OCI-LY1 (cell line): ENCODE results near the gene TMEM101.

ENCODE experiments used
- H2AFZ ChIP-seq: fragments of 200-600 bp; sonication (generic), shearing (Covaris generic); 2 replicates; pipeline ENCODE4 v1.6.0; 2014; ENCODE audit warnings: antibody characterized with exemption, mild to moderate bottlenecking, low read length
- H3F3A ChIP-seq: fragments of 200-600 bp; sonication (generic), shearing (Covaris generic); 2 replicates; pipeline ENCODE4 v1.6.0; 2014; ENCODE audit warnings: mild to moderate bottlenecking, antibody characterized with exemption, low read length, moderate library complexity; ENCODE audit not compliant: insufficient read depth
- H3K27ac ChIP-seq: fragments of 200-600 bp; sonication (generic); 2 replicates; pipeline ENCODE4 v1.5.1; 2014; ENCODE audit warnings: low read length, mixed run types, mild to moderate bottlenecking, low read depth; ENCODE audit not compliant: poor library complexity, severe bottlenecking
- H3K27me3 ChIP-seq: fragments of 200-600 bp; sonication (generic); 2 replicates; pipeline ENCODE4 v1.6.0; 2014; ENCODE audit warnings: antibody characterized with exemption, mild to moderate bottlenecking, low read length, moderate library complexity; ENCODE audit not compliant: insufficient read depth
- H3K36me3 ChIP-seq: fragments of 200-600 bp; sonication (generic); 2 replicates; pipeline ENCODE4 v1.6.1; 2014; ENCODE audit warnings: mild to moderate bottlenecking, antibody characterized with exemption, low read length, moderate library complexity, mixed read lengths; ENCODE audit not compliant: insufficient read depth
- H3K4me1 ChIP-seq: fragments of 200-600 bp; sonication (generic); 2 replicates; pipeline ENCODE4 v1.5.1; 2014; ENCODE audit warnings: mild to moderate bottlenecking, low read length, moderate library complexity; ENCODE audit not compliant: insufficient read depth, severe bottlenecking
- H3K4me2 ChIP-seq: fragments of 200-600 bp; sonication (generic), shearing (Covaris generic); 2 replicates; pipeline ENCODE4 v1.6.1; 2014; ENCODE audit warnings: low read length
- H3K4me3 ChIP-seq: fragments of 200-600 bp; sonication (generic); 2 replicates; pipeline ENCODE4 v1.5.1; 2014; ENCODE audit warnings: low read length, low read depth, mild to moderate bottlenecking, mixed read lengths; ENCODE audit not compliant: poor library complexity, severe bottlenecking
- H3K79me2 ChIP-seq: fragments of 200-600 bp; shearing (Covaris generic); 2 replicates; pipeline ENCODE4 v1.6.1; 2016; ENCODE audit warnings: mixed run types, low read length, mixed read lengths; ENCODE audit not compliant: insufficient read depth
- H3K9ac ChIP-seq: fragments of 200-600 bp; sonication (generic), shearing (Covaris generic); 2 replicates; pipeline ENCODE4 v1.6.1; 2014; ENCODE audit warnings: mild to moderate bottlenecking, low read length, mixed read lengths
- H3K9me2 ChIP-seq: fragments of 200-600 bp; sonication (generic), shearing (Covaris generic); 2 replicates; pipeline ENCODE4 v1.6.1; 2014; ENCODE audit warnings: low read depth, mild to moderate bottlenecking, low read length, mixed read lengths
- H3K9me3 ChIP-seq: fragments of 200-600 bp; shearing (Covaris generic); 2 replicates; pipeline ENCODE4 v1.6.1; 2014; ENCODE audit warnings: low read length, mixed read lengths
- H4K20me1 ChIP-seq: fragments of 200-600 bp; sonication (generic), shearing (Covaris generic); 2 replicates; pipeline ENCODE4 v1.6.0; 2016; ENCODE audit warnings: mild to moderate bottlenecking, low read length; ENCODE audit not compliant: insufficient read depth
- EZH2 ChIP-seq: fragments of 200-600 bp; sonication (generic), shearing (Covaris generic); IDR thresholded peaks from 2 replicates; pipeline ENCODE4 v1.8.0; 2017; ENCODE audit warnings: borderline replicate concordance, mixed run types, mild to moderate bottlenecking, antibody characterized with exemption, low read length, moderate library complexity, mixed read lengths
- TF ChIP-seq, protein P1 (sequence below): fragments of 200-600 bp; sonication (generic), shearing (Covaris generic); IDR thresholded peaks from 2 replicates; pipeline ENCODE4 v1.5.1; 2017; ENCODE audit warnings: mild to moderate bottlenecking, antibody characterized with exemption, low read length, moderate library complexity, mixed read lengths

TMEM101 gene

DNA sequence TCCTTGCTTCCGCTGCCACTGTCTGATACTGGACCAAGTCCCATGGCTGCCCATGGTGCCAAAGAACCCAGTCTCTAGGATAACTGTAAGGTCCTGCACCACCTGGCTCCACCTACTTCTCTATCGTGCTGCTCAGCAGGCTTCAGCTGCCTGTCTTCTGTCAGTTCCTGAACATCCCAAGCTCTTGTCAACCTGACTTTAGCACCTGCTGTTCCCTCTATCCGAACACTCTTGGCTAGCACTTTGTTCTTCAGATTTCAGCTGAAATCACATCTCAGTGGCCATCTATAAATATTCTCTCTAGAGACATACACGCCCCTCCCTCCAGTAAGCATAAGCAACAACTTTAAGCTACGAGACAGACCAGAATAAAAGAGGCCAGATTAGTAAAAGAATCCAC lies 15.0 kb upstream of the TMEM101 start:
- Histone ChIP-seq H3K9me3 (no peaks in the 10 kb centered on the region), H3F3A (no peaks in the 10 kb centered on the region), H3K4me1 (no peaks in the 10 kb centered on the region), H2AFZ (no peak overlapping the region), H3K4me2 (no peak overlapping the region), H4K20me1 (no peaks in the 10 kb centered on the region), H3K27ac (no peak overlapping the region), H3K9me2 (no peaks in the 10 kb centered on the region), H3K79me2 (no peaks in the 10 kb centered on the region), H3K27me3 (no peaks in the 10 kb centered on the region), H3K9ac (no peak overlapping the region), H3K4me3 (no peak overlapping the region), H3K36me3 (peaks cover 24% of the 10 kb centered on the region)
- TF ChIP-seq, protein P1, sequence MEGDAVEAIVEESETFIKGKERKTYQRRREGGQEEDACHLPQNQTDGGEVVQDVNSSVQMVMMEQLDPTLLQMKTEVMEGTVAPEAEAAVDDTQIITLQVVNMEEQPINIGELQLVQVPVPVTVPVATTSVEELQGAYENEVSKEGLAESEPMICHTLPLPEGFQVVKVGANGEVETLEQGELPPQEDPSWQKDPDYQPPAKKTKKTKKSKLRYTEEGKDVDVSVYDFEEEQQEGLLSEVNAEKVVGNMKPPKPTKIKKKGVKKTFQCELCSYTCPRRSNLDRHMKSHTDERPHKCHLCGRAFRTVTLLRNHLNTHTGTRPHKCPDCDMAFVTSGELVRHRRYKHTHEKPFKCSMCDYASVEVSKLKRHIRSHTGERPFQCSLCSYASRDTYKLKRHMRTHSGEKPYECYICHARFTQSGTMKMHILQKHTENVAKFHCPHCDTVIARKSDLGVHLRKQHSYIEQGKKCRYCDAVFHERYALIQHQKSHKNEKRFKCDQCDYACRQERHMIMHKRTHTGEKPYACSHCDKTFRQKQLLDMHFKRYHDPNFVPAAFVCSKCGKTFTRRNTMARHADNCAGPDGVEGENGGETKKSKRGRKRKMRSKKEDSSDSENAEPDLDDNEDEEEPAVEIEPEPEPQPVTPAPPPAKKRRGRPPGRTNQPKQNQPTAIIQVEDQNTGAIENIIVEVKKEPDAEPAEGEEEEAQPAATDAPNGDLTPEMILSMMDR = no peak
- no peak for TF ChIP-seq EZH2

DNA sequence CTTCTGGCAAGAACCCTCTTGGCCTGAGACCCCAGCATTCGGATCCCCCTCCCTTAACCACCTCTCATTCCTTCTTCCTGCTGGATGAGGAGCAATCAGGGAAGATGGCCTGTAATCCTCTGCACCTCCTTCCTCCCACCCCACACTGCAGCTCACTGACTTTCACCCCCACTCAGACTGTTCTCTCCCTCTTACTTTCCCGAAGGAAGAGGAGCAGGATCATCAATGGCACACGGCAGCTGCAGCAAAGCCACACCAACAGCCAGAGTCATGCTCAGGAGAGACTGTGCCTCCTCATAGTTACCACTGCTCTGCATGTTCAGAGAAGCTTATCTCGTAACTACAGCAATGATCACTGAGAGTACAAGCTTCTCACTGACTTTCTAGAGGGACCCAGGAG lies 10.1 kb upstream of the TMEM101 start:
- Histone ChIP-seq H3K9me3 (no peaks in the 10 kb centered on the region), H3K27ac (no peak overlapping the region), H3K27me3 (no peaks in the 10 kb centered on the region), H4K20me1 (no peaks in the 10 kb centered on the region), H3K4me1 (no peaks in the 10 kb centered on the region), H3K9me2 (no peaks in the 10 kb centered on the region), H3K36me3 (no peaks in the 10 kb centered on the region), H3K4me2 (no peak overlapping the region), H3K9ac (no peak overlapping the region), H3K79me2 (no peaks in the 10 kb centered on the region), H3K4me3 (no peak overlapping the region), H3F3A (no peaks in the 10 kb centered on the region), H2AFZ (no peak overlapping the region)
- TF ChIP-seq EZH2 = no peak
- TF ChIP-seq, protein P1 = no peak

DNA sequence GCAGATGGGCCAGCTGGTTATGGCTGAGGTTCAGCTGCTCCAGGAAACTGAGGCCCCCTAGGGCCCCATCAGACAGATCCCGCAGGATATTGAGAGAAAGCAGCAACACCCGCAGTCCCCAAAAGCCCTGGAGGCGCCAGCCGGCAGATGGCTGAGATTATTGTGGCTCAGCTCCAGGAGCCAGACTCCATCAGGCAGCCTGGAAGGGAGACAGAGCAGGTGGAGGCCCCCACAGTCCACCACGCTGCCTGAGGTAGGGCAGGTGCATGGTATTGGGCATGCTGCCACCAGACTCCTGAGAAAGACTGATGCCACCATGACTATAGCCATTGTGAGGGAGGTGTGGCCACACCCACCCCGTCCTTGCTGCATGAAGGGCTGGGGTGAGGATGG lies 9.5 kb upstream of the TMEM101 start:
- Histone ChIP-seq H3K36me3 (no peaks in the 10 kb centered on the region), H3K4me3 (no peak overlapping the region), H3K27ac (no peak overlapping the region)

DNA sequence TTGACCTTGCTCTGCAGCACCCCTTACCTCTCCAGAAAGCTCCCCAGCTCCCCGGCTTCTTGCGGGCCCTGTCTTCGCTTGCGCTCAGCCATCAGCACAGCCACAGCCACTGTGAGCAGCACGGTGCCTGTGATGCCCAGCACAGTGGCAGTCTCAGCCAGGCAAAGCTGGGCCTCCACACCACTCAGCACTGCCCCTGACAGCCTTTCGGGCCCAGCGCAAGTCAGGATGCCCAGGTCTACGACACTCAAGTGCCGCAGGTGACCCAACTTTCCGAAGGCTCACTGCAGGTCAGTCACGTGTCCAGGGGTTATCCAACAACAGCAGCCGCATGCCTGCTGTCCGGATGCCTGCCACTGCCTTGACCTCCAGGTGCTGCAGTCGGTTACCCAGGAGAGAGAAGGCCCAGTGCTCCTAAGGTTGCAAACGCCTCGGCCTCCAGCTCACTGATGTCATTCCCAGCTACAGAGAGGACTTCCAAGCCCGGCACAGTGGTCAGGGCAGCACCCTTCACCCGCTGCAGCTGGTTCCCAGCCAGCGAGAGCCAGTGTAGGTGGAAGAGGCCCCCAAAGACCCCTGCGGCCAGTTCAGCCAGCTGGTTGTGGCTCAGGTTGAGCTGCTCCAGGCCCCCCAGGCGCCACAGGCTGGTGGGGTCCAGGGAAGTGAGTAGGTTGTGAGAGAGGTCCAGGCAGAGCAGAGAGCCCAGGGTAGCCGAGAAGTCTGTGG lies 8.9 kb upstream of the TMEM101 start:
- H3F3A ChIP-seq = no peaks in the 10 kb centered on the region
- no peaks in the 10 kb centered on the region for H3K79me2 ChIP-seq
- H3K9ac ChIP-seq = no peak overlapping the region
- H3K27ac ChIP-seq = no peak overlapping the region
- H3K4me1 ChIP-seq = no peaks in the 10 kb centered on the region
- no peak overlapping the region for H2AFZ ChIP-seq
- H3K9me3 ChIP-seq = no peaks in the 10 kb centered on the region
- H4K20me1 ChIP-seq = no peaks in the 10 kb centered on the region
- no peaks in the 10 kb centered on the region for H3K9me2 ChIP-seq
- TF ChIP-seq EZH2 = no peak
- TF ChIP-seq, protein P1 = no peak
- no peak overlapping the region for H3K4me3 ChIP-seq
- H3K4me2 ChIP-seq = no peak overlapping the region
- H3K36me3 ChIP-seq = no peaks in the 10 kb centered on the region
- H3K27me3 ChIP-seq = no peaks in the 10 kb centered on the region

More for the DNA sequence above, 9.5 kb upstream of the TMEM101 start:
- no peaks in the 10 kb centered on the region for H3K79me2 ChIP-seq
- H3K9me2 ChIP-seq = no peaks in the 10 kb centered on the region
- TF ChIP-seq EZH2 = no peak
- H3K9me3 ChIP-seq = no peaks in the 10 kb centered on the region
- H3K9ac ChIP-seq = no peak overlapping the region
- no peaks in the 10 kb centered on the region for H3K4me1 ChIP-seq
- H3K4me2 ChIP-seq = no peak overlapping the region
- H3K27me3 ChIP-seq = no peaks in the 10 kb centered on the region
- no peaks in the 10 kb centered on the region for H3F3A ChIP-seq
- no peak overlapping the region for H2AFZ ChIP-seq
- no peaks in the 10 kb centered on the region for H4K20me1 ChIP-seq
